Measurements from ENCODE around the gene EXOC6B. TPM values are rescaled to one million over a fixed set of nuclear protein-coding genes. Genes with fewer than 3 reads are reported as not detected.

Gene EXOC6B
- total RNA-seq, 2 donors from 2014 or later: 21.3 to 28.8 TPM

DNA sequence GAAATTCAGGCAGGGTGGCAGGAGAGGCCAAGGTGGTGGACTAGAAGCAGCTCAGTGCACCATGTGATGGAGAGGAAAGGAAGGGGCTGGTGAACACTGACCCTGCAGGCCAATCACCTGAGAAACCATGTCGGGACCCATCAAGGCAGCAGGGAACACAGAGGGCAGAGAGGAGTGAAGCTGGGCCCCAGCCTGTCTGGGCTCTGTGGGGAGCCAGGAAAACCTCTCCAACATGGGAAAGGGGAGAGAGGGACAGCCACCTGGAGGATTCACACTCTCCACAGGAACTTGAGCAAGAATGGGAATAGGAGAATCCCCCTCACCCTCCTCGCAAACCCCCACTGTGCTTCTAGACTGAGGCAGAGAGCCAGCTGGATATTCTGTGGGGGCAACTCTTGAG is 592.6 kb downstream of the EXOC6B start:
- no peak for DNase-seq
- Histone ChIP-seq H3K4me1 (no peaks in the 10 kb centered on the region), H3K27ac (no peak overlapping the region), H3K36me3 (no peaks in the 10 kb centered on the region), H3K9ac (ENCODE audit: low read depth in 2 of 2, low read length in 2 of 2) (no peak overlapping the region), H3K27me3 (no peaks in the 10 kb centered on the region), H3K4me3 (no peak overlapping the region), H3K9me3 (no peaks in the 10 kb centered on the region)
- TF ChIP-seq CTCF (IDR thresholded peaks at IDR 0.05): no peak
- intact Hi-C loops (cut with DNase I): no loop called here

DNA sequence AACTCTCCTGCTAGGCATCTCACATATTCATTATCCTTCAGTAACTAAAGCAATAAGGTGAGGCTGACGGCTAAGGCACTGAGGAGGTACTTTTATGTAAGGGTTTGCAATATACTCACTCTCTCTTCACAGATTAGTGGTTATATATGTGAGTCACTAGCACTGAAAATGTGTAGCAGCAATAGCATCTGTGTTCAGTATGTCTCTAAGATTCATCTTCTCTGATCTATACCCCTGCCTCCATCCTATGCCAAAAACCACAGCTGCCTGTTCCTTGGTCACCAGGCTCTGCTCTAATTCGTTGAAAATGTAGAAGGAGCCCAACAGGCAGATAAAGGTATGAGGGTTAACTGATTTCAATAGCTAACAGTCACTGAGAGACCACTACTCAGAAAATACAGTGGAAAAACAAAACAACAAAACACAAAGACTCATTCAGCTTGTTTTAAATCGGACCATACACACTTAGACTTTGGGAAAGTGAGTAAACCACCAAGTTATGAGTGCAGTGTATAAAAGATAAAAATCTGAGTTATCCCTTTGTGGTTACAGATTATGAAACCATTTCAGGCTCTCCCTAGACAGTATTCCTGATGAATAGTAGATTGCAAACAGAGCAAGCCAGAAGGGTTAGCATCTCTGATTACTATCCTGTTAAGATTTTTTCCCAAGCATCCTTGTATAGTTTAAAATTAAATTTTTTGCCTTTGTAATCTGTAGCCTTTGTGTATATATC is 602.8 kb downstream of the EXOC6B start:
- H3K4me3 ChIP-seq: no peak overlapping the region
- no peak overlapping the region for H3K27ac ChIP-seq
- intact Hi-C loops (cut with DNase I): no loop called here
- no peaks in the 10 kb centered on the region for H3K4me1 ChIP-seq
- DNase-seq: no peak
- H3K9me3 ChIP-seq: no peaks in the 10 kb centered on the region
- H3K27me3 ChIP-seq: no peaks in the 10 kb centered on the region
- H3K36me3 ChIP-seq: no peaks in the 10 kb centered on the region
- no peak for TF ChIP-seq CTCF (IDR thresholded peaks at IDR 0.05)
- no peak overlapping the region for H3K9ac ChIP-seq (ENCODE audit: low read depth in 2 of 2, low read length in 2 of 2)

DNA sequence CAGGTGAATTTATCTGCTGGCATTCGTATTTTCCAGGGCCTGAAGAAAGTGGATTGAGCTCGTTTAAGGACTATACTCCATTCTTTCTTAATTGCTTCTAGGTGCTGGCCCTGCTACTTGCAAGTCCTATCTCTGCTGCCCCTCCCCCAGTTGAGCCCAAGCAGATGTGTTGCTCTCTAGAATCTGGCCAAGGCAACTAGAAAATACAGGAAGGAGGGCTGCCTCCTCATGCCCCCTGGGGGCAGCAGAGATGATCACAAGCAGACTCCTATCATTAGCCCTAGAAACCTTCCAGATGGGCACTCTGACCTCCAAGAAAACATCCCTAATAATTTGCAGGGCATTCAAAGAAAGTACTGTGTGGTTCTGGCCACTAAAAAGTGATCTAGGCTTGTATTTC is 605.7 kb downstream of the EXOC6B start:
- Histone ChIP-seq H3K9me3 (no peaks in the 10 kb centered on the region), H3K9ac (ENCODE audit: low read depth in 2 of 2, low read length in 2 of 2) (no peak overlapping the region), H3K27ac (no peak overlapping the region), H3K4me3 (no peak overlapping the region), H3K36me3 (no peaks in the 10 kb centered on the region), H3K27me3 (no peaks in the 10 kb centered on the region), H3K4me1 (no peaks in the 10 kb centered on the region)
- intact Hi-C loops (cut with DNase I): no loop called here
- TF ChIP-seq CTCF (IDR thresholded peaks at IDR 0.05): no peak
- no peak for DNase-seq

DNA sequence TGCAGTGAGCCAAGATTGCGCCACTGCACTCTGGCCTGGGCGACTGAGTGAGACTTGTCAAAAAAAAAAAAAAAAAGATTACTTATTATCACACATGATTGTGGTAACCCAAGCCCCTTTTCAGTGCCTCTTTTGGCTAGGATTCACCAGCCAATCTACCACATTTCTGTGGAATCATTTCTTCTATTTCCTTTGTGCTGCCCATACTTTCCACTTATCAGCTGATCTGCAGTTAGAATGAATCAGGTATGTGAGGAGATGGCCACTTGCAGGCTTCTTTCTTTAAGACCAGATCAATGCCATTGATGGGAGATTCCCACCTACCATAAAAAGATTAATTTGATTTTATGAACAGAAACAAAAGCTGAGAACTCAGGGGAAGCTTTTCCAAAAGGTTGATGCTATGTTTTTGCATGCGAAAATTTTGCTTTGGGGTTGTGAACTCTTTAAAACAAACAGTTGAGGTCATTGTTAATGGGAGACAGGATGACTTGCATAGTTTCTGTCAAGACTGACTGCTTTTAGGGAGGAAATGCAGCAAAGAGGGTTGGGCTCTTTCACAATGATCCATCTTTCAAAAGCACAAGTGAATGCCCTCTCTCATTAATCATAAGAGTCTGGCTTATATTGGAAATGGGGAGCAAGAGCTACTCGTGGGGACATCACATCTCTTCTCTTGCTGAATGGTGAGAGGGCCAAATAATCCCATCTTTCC is 611.2 kb downstream of the EXOC6B start:
- intact Hi-C loops (cut with DNase I): no loop called here
- DNase-seq: no peak

GRCh38 chr2:72212486-72212855 is 613.4 kb downstream of the EXOC6B start:
- no peak for DNase-seq
- Histone ChIP-seq H3K4me1 (peaks cover 7% of the 10 kb centered on the region), H3K36me3 (no peaks in the 10 kb centered on the region), H3K9ac (ENCODE audit: low read depth in 2 of 2, low read length in 2 of 2) (no peak overlapping the region), H3K27me3 (no peaks in the 10 kb centered on the region), H3K9me3 (no peaks in the 10 kb centered on the region), H3K4me3 (no peak overlapping the region), H3K27ac (peak overlapping the region; percentile 18)
- TF ChIP-seq CTCF (IDR thresholded peaks at IDR 0.05): no peak
- intact Hi-C loops (cut with DNase I): no loop called here

More for the DNA sequence above, 611.2 kb downstream of the EXOC6B start:
- Histone ChIP-seq H3K9me3 (no peaks in the 10 kb centered on the region), H3K9ac (ENCODE audit: low read depth in 2 of 2, low read length in 2 of 2) (no peak overlapping the region), H3K4me1 (peaks cover 7% of the 10 kb centered on the region), H3K4me3 (no peak overlapping the region), H3K27ac (no peak overlapping the region), H3K36me3 (no peaks in the 10 kb centered on the region), H3K27me3 (no peaks in the 10 kb centered on the region)
- TF ChIP-seq CTCF (IDR thresholded peaks at IDR 0.05): no peak
